GM10266 (cell line): ENCODE measurements around the gene URM1.

Source experiments
- DNase-seq: peaks from one replicate; pipeline ENCODE4 v3.0.0; 2012; ENCODE audit errors: extremely low spot score
- TF ChIP-seq, protein P1 (sequence below): IDR thresholded peaks from 2 replicates; pipeline ENCODE4 v1.5.1; 2012; ENCODE audit warnings: mild to moderate bottlenecking, low read depth; ENCODE audit not compliant: control insufficient read depth, insufficient read depth; ENCODE audit errors: missing control alignments

Gene URM1

DNA sequence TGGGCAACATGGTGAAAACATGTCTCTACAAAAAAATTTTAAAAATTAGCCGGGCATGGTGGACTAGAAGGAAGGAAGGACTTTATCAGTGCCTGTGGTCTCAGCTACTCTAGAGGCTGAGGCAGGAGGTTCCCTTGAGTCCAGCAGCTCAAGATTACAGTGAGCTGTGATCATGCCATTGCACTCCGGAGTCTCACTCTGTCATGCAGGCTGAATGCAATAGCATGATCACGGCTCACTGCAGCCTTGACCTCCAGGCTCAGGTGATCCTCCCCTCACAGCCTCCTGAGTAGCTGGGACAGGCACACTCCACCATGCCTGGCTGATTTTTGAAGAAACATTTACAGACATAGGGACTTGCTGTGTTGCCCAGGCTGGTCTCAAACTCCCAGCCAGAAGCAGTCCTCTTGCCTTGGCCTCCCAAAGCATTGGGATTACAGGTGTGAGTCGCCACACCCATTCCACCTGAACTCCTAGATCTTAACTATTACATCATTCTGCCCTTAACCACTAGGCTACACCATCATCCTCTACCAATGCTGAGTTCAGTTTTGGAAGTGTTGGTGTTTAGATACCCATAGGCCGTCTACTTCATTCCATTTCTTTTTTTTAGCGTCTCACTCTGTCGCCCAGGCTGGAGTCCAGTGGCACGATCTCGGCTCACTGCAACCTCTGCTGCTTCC is 2.0 kb upstream of the URM1 start:
- DNase-seq: no peak
- TF ChIP-seq, protein P1, sequence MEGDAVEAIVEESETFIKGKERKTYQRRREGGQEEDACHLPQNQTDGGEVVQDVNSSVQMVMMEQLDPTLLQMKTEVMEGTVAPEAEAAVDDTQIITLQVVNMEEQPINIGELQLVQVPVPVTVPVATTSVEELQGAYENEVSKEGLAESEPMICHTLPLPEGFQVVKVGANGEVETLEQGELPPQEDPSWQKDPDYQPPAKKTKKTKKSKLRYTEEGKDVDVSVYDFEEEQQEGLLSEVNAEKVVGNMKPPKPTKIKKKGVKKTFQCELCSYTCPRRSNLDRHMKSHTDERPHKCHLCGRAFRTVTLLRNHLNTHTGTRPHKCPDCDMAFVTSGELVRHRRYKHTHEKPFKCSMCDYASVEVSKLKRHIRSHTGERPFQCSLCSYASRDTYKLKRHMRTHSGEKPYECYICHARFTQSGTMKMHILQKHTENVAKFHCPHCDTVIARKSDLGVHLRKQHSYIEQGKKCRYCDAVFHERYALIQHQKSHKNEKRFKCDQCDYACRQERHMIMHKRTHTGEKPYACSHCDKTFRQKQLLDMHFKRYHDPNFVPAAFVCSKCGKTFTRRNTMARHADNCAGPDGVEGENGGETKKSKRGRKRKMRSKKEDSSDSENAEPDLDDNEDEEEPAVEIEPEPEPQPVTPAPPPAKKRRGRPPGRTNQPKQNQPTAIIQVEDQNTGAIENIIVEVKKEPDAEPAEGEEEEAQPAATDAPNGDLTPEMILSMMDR: no peak

DNA sequence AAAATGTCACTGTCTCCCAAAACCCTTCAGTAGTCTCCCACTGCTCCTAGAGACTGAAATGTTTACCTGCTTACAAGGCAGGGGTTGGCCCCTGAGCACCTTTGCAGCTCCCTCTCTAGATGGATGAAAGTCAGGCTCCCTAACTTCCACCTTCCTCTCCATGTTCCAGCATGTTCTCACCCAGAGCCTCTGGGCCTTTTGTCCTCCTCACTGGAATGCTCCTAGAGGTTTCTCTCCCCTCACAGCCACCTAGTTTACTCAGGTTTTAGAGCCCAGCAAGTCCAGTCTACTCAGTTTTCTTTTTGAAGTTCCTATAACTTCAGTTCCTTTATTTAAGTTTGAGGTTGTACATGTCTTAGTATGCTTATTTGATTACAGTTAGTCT is 815 bp upstream of the URM1 start:
- no peak for DNase-seq
- TF ChIP-seq, protein P1: no peak

DNA sequence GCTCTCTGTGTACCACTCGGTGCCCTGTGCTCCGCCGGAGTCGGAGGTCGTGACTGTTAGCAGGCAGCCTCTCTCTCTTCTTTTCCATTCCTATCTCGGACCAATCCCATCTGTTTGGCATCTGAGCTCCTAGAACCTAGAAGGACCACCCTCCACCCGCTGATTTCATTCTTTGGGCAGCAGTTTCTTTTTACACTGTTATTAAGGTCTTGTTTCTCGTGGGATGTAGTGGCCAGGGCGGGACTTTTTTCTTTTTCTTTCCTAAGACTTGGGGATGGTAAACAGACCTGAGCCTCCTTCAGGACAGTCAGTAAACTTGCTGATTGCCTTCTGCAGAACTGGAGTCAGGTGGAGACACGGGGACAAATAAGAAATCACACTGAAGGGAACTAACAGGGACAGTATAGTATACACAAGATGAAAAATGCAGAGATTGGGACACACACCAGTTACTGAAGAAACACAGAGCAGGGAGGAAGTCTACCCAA is 500 bp downstream of the URM1 start:
- TF ChIP-seq, protein P1: no peak
- DNase-seq: no peak

DNA sequence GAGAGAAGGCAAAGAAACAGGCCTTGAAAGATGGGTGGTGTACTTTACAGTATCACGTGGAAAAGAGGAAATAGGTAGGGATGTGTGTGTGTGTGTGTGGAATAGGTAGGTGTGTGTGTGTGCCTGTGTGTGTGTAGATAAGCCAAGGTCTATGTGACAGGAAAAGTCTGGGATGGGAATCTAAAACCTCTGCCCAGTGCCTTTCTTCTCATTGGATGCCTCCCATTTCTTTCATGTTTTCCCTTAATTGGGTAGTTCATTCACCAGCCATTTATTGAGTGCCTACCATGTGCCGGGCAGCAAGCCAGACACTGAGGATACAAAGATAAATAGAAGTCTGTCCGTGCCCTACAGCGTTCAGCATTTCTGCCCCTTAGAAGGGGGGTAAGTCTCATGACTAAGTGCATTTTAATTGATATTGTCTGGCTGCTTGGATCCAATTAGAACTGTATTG is 1.0 kb downstream of the URM1 start:
- TF ChIP-seq, protein P1: no peak
- DNase-seq: no peak

DNA sequence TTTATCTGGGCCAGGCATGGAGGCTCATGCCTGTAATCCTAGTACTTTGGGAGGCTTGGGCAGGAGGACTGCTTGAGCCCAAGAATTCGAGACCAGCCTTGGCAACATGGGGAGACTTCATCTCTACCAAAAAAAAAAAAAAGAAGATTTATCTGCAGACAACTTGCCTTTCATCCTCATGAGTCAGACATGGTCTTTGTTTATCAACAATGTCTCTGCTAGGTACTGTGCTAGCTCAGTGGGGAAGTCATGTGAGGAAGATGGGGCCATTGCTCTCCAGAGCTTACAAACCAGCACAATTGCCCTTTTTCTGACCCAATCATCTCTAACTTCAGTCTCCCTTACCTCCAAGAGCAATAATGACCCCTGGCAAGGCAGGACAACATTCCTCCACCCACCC is 1.6 kb downstream of the URM1 start:
- TF ChIP-seq, protein P1: no peak
- no peak for DNase-seq

DNA sequence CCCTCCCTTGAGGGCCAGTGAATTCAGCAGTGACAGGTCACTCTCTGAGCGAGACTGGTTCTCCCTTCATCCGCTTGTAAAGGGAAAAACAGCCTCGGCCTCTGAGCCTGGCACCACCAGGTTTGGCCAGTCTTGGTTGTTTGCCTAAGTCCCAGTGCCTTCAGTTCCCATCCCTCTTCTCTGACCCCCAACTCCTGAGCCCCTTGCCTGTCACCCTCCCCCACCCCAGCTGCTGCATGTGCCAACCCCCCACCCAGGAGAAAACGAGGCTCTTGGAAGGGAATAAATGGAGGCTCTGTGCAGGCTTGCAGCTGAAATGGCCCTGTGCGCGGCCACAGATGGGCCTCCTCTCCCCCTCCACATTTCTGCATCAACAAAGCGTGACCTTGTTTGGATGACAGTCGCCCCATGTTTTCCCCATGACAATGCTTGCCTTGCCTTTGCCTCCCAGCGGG is 3.1 kb downstream of the URM1 start:
- no peak for DNase-seq
- TF ChIP-seq, protein P1: no peak

DNA sequence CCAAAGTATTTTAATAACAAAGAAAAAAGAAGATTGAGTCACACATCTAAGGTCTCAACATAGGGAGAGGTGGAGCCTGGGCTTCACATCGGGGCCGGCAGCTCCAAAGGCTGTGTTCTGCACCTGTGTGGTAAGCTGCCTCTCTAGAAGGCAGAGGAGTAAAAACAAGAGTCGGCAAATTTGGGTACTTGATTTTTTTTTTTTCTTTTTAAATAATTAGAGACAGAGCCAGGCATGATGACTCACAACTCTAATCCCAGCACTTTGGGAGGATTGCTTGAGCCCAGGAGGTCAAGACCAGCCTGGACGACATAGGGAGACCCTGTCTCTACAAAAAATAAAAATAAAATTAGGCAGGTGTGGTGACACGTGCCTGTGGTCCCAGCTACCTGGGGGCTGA is 4.7 kb downstream of the URM1 start:
- TF ChIP-seq, protein P1: no peak
- DNase-seq: no peak
